HG02938 (cell line): ENCODE results near the gene ZNF142.

Experiments
- ATAC-seq: cut with Tn5 transposase; IDR thresholded peaks from one replicate; pipeline ENCODE4 v1.9.1; 2021; ENCODE audit warnings: mild to moderate bottlenecking, moderate library complexity; ENCODE audit not compliant: unreplicated experiment

The ZNF142 gene

GRCh38 chr2:218658671-218659257 lies 659 bp downstream of the ZNF142 start:
- ATAC-seq, result peak; percentile 48

- ATAC-seq, result no peak
These were observed 3.7 kb downstream of the ZNF142 start for GRCh38 chr2:218655751-218656150.

- no peak for ATAC-seq
These were observed 10.7 kb downstream of the ZNF142 start for GRCh38 chr2:218648787-218649100.

GRCh38 chr2:218648088-218648786 lies 11.2 kb downstream of the ZNF142 start:
- ATAC-seq, result no peak

- ATAC-seq, result peak; percentile 45
These were observed 14.3 kb downstream of the ZNF142 start for GRCh38 chr2:218645126-218645525.

GRCh38 chr2:218644721-218645120 lies 14.7 kb downstream of the ZNF142 start:
- ATAC-seq, result peak; percentile 7

- no peak for ATAC-seq
These were observed 15.6 kb downstream of the ZNF142 start for GRCh38 chr2:218643751-218644310.

- no peak for ATAC-seq
These were observed 16.6 kb downstream of the ZNF142 start for GRCh38 chr2:218642786-218643185.

- no peak for ATAC-seq
These were observed 17.2 kb downstream of the ZNF142 start for GRCh38 chr2:218642121-218642656.

- ATAC-seq, result no peak
These were observed 21.1 kb downstream of the ZNF142 start for GRCh38 chr2:218638372-218638771.

GRCh38 chr2:218635719-218636118 lies 23.7 kb downstream of the ZNF142 start:
- ATAC-seq, result no peak

- no peak for ATAC-seq
These were observed 27.6 kb downstream of the ZNF142 start for GRCh38 chr2:218631837-218632236.

- no peak for ATAC-seq
These were observed 31.5 kb downstream of the ZNF142 start for GRCh38 chr2:218627939-218628338.

GRCh38 chr2:218626369-218626768 lies 33.1 kb downstream of the ZNF142 start:
- no peak for ATAC-seq

- no peak for ATAC-seq
These were observed 36.1 kb downstream of the ZNF142 start for GRCh38 chr2:218623366-218623705.

- ATAC-seq, result no peak
These were observed 36.6 kb downstream of the ZNF142 start for GRCh38 chr2:218622606-218623365.

GRCh38 chr2:218621007-218621406 lies 38.4 kb downstream of the ZNF142 start:
- no peak for ATAC-seq

GRCh38 chr2:218618102-218618860 lies 41.1 kb downstream of the ZNF142 start:
- no peak for ATAC-seq

GRCh38 chr2:218615868-218616315 lies 43.5 kb downstream of the ZNF142 start:
- no peak for ATAC-seq

GRCh38 chr2:218607436-218608115 lies 51.8 kb downstream of the ZNF142 start, which contains the start of gene PLCD4:
TSS of gene PLCD4 (plus strand) at chr2:218607899. CDS start at chr2:218615740, 7,841 bp downstream.
- no peak for ATAC-seq
